ENCODE results near the gene PRKCQ.

PRKCQ gene

DNA sequence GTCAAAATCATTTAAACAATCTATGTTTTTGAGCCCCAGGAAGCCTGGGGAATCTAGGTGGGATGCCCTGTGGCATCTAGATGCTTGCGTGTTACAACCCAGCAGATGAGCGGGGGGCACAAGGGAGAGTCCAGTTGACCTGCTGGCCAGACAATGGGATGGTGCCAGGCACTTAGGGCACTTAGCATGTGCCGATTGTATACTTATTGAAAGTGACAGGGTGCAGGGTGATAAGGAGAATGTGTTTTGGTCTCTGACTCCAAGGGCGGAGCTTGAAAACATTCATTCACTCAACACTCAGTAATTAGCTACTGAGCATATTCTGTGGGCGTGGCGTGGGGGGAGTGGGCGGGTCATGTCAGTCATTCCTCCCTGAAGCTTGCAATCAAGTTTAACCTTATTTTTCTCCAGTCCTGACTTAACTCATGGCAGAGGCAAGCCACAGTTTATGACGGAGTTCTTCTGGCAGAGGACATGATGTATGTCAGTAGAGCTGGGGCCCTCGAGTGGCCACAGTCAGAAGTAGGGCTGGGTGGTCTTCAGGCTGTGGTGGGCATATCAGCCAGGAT lies 115.1 kb downstream of the PRKCQ start:
- Histone ChIP-seq H2AFZ (ENCODE audit: low read depth, low read length, severe bottlenecking) (no peak overlapping the region), H3K9me3 (ENCODE audit: insufficient read depth, low read length) (no peaks in the 10 kb centered on the region), H3K36me3 (ENCODE audit: low read length) (no peaks in the 10 kb centered on the region), H3K9ac (ENCODE audit: low read length) (no peak overlapping the region), H4K20me1 (ENCODE audit: low read depth, low read length) (no peaks in the 10 kb centered on the region), H3K4me2 (ENCODE audit: low read depth, low read length, poor library complexity, severe bottlenecking) (no peak overlapping the region), H3F3A (ENCODE audit: insufficient read depth) (no peaks in the 10 kb centered on the region), H3K4me3 (ENCODE audit: insufficient read depth, low read length, poor library complexity, severe bottlenecking) (no peak overlapping the region), H3K79me2 (ENCODE audit: insufficient read depth, low read length) (no peaks in the 10 kb centered on the region), H3K27ac (ENCODE audit: low read depth, low read length) (no peak overlapping the region), H3K9me2 (replicated peaks; ENCODE audit: insufficient read depth, low read length) (no peaks in the 10 kb centered on the region), H3K27me3 (ENCODE audit: low read length) (no peaks in the 10 kb centered on the region)
- no peak for TF ChIP-seq EZH2phosphoT487 (conservative IDR thresholded peaks at IDR 0.05; ENCODE audit: low read length)
- TF ChIP-seq, protein P1, sequence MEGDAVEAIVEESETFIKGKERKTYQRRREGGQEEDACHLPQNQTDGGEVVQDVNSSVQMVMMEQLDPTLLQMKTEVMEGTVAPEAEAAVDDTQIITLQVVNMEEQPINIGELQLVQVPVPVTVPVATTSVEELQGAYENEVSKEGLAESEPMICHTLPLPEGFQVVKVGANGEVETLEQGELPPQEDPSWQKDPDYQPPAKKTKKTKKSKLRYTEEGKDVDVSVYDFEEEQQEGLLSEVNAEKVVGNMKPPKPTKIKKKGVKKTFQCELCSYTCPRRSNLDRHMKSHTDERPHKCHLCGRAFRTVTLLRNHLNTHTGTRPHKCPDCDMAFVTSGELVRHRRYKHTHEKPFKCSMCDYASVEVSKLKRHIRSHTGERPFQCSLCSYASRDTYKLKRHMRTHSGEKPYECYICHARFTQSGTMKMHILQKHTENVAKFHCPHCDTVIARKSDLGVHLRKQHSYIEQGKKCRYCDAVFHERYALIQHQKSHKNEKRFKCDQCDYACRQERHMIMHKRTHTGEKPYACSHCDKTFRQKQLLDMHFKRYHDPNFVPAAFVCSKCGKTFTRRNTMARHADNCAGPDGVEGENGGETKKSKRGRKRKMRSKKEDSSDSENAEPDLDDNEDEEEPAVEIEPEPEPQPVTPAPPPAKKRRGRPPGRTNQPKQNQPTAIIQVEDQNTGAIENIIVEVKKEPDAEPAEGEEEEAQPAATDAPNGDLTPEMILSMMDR (IDR thresholded peaks at IDR 0.05; ENCODE audit: insufficient read depth, low read length, poor library complexity, severe bottlenecking): no peak

DNA sequence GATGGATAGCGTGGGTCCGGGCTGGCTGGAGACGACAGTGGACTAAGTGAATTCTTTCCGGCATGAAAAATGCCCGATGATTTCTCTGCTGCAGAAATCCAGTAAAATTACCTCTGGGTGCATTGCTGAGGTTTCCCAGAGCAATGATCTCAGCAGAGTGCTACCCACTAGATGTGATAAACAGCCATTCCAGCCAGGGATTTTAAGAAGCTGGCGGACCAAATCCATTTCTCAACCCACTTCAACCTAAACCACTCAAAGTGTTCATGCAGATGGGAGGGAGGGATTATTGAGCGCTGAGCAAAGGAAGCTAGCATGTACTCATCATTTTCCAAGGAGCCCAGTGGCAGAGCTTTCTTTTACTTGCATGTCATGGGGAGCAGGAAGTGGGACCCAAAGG lies 116.7 kb downstream of the PRKCQ start:
- TF ChIP-seq, protein P1 (IDR thresholded peaks at IDR 0.05; ENCODE audit: insufficient read depth, low read length, poor library complexity, severe bottlenecking): no peak
- TF ChIP-seq EZH2phosphoT487 (conservative IDR thresholded peaks at IDR 0.05; ENCODE audit: low read length): no peak
- no peak overlapping the region for H3K9ac ChIP-seq (ENCODE audit: low read length)
- no peaks in the 10 kb centered on the region for H3K79me2 ChIP-seq (ENCODE audit: insufficient read depth, low read length)
- H3K9me2 ChIP-seq (replicated peaks; ENCODE audit: insufficient read depth, low read length): no peaks in the 10 kb centered on the region
- H4K20me1 ChIP-seq (ENCODE audit: low read depth, low read length): no peaks in the 10 kb centered on the region
- H3K9me3 ChIP-seq (ENCODE audit: insufficient read depth, low read length): no peaks in the 10 kb centered on the region
- H3F3A ChIP-seq (ENCODE audit: insufficient read depth): no peaks in the 10 kb centered on the region
- H3K4me2 ChIP-seq (ENCODE audit: low read depth, low read length, poor library complexity, severe bottlenecking): no peak overlapping the region
- no peak overlapping the region for H3K27ac ChIP-seq (ENCODE audit: low read depth, low read length)
- H3K4me3 ChIP-seq (ENCODE audit: insufficient read depth, low read length, poor library complexity, severe bottlenecking): no peak overlapping the region
- no peaks in the 10 kb centered on the region for H3K36me3 ChIP-seq (ENCODE audit: low read length)
- no peaks in the 10 kb centered on the region for H3K27me3 ChIP-seq (ENCODE audit: low read length)
- H2AFZ ChIP-seq (ENCODE audit: low read depth, low read length, severe bottlenecking): no peak overlapping the region

DNA sequence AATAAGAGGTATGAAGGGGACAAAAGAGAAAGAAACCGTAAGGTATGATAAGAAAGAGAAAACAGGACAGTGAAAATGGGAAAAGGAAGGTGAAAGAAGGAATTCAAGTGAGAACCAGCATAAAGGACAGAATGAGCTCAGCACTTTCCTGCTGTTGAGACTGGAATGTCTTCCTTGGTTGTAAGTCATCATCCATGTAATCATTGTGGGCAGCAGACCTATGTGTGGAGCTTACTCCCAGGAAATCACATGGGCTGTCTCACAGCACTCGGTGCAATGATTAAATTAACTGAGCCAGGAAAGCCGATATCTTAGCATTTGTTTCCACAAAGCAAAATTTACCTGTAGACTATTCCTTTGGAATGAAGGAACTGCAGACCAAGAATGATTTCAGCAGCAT lies 118.1 kb downstream of the PRKCQ start:
- Histone ChIP-seq H3K27ac (ENCODE audit: low read depth, low read length) (no peak overlapping the region), H3K9me3 (ENCODE audit: insufficient read depth, low read length) (no peaks in the 10 kb centered on the region), H3K36me3 (ENCODE audit: low read length) (no peaks in the 10 kb centered on the region), H3K27me3 (ENCODE audit: low read length) (no peaks in the 10 kb centered on the region), H2AFZ (ENCODE audit: low read depth, low read length, severe bottlenecking) (no peak overlapping the region), H3F3A (ENCODE audit: insufficient read depth) (no peaks in the 10 kb centered on the region), H4K20me1 (ENCODE audit: low read depth, low read length) (no peaks in the 10 kb centered on the region), H3K79me2 (ENCODE audit: insufficient read depth, low read length) (no peaks in the 10 kb centered on the region), H3K4me3 (ENCODE audit: insufficient read depth, low read length, poor library complexity, severe bottlenecking) (no peak overlapping the region), H3K4me2 (ENCODE audit: low read depth, low read length, poor library complexity, severe bottlenecking) (no peak overlapping the region), H3K9ac (ENCODE audit: low read length) (no peak overlapping the region), H3K9me2 (replicated peaks; ENCODE audit: insufficient read depth, low read length) (no peaks in the 10 kb centered on the region)
- no peak for TF ChIP-seq EZH2phosphoT487 (conservative IDR thresholded peaks at IDR 0.05; ENCODE audit: low read length)
- TF ChIP-seq, protein P1 (IDR thresholded peaks at IDR 0.05; ENCODE audit: insufficient read depth, low read length, poor library complexity, severe bottlenecking): no peak
